ENCODE measurements around the gene KRT26.

KRT26 gene

DNA sequence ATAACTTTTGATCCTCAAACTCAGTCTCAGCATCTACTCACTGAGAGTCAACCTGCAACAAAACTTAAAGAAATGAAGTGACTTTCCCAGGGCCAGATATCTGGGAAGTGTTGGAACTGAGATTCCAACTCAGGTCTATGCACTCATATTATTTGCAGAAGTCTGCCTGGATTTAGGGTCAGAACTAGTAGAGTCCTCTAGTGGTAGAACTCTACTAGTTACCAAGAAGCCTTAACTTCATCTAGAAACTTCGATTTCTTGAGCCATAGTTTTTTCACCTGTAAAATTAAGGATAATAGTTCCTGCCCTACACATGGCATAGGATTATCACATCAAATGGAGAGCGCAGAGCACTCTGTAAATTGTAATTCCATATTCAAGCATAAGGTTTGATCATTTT is 45.1 kb downstream of the KRT26 start:
- TF ChIP-seq, protein P1, sequence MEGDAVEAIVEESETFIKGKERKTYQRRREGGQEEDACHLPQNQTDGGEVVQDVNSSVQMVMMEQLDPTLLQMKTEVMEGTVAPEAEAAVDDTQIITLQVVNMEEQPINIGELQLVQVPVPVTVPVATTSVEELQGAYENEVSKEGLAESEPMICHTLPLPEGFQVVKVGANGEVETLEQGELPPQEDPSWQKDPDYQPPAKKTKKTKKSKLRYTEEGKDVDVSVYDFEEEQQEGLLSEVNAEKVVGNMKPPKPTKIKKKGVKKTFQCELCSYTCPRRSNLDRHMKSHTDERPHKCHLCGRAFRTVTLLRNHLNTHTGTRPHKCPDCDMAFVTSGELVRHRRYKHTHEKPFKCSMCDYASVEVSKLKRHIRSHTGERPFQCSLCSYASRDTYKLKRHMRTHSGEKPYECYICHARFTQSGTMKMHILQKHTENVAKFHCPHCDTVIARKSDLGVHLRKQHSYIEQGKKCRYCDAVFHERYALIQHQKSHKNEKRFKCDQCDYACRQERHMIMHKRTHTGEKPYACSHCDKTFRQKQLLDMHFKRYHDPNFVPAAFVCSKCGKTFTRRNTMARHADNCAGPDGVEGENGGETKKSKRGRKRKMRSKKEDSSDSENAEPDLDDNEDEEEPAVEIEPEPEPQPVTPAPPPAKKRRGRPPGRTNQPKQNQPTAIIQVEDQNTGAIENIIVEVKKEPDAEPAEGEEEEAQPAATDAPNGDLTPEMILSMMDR (IDR thresholded peaks at IDR 0.05; ENCODE audit: control insufficient read depth, insufficient read depth, low read depth, low read length, missing control alignments): peak; percentile 31
- H3K4me3 ChIP-seq (ENCODE audit: control insufficient read depth, low read depth, low read length): no peak overlapping the region
- no peak for DNase-seq (ENCODE audit: low read depth)

GRCh38 chr17:40724656-40725055 is 47.3 kb downstream of the KRT26 start:
- no peak overlapping the region for H3K4me3 ChIP-seq (ENCODE audit: control insufficient read depth, low read depth, low read length)
- DNase-seq (ENCODE audit: low read depth): no peak
- TF ChIP-seq, protein P1 (IDR thresholded peaks at IDR 0.05; ENCODE audit: control insufficient read depth, insufficient read depth, low read depth, low read length, missing control alignments): no peak

DNA sequence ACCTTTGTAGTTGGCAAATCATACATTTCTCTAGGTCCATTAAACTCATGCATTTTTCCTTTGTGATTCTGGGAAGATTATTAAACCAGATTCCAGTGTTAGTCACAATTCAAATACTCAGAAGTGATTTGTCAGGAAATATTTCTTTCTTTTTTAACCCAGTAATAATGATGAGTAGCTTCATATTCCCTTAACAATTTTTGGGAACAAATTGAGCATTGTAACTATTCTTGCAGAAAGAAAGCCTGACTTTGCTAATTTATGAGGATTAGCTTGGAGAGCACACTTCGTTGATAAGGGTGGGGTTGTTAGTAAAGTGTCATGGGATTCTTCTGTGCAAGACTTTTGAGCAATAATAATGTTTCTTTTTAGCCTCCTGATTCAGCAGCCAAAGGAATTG is 49.8 kb downstream of the KRT26 start:
- TF ChIP-seq, protein P1 (IDR thresholded peaks at IDR 0.05; ENCODE audit: control insufficient read depth, insufficient read depth, low read depth, low read length, missing control alignments): no peak
- no peak overlapping the region for H3K4me3 ChIP-seq (ENCODE audit: control insufficient read depth, low read depth, low read length)
- DNase-seq (ENCODE audit: low read depth): no peak

GRCh38 chr17:40720899-40721298 is 51.1 kb downstream of the KRT26 start:
- DNase-seq (ENCODE audit: low read depth): no peak
- H3K4me3 ChIP-seq (ENCODE audit: control insufficient read depth, low read depth, low read length): no peak overlapping the region
- TF ChIP-seq, protein P1 (IDR thresholded peaks at IDR 0.05; ENCODE audit: control insufficient read depth, insufficient read depth, low read depth, low read length, missing control alignments): no peak

GRCh38 chr17:40718930-40719329 is 53.1 kb downstream of the KRT26 start:
- no peak overlapping the region for H3K4me3 ChIP-seq (ENCODE audit: control insufficient read depth, low read depth, low read length)
- TF ChIP-seq, protein P1 (IDR thresholded peaks at IDR 0.05; ENCODE audit: control insufficient read depth, insufficient read depth, low read depth, low read length, missing control alignments): no peak
- DNase-seq (ENCODE audit: low read depth): no peak

- H3K4me3 ChIP-seq (ENCODE audit: control insufficient read depth, low read depth, low read length): no peak overlapping the region
- TF ChIP-seq, protein P1 (IDR thresholded peaks at IDR 0.05; ENCODE audit: control insufficient read depth, insufficient read depth, low read depth, low read length, missing control alignments): no peak
- no peak for DNase-seq (ENCODE audit: low read depth)
Observed at GRCh38 chr17:40717776-40718175, 54.2 kb downstream of the KRT26 start.
